Esophagus squamous epithelium (tissue), 4 donors: ENCODE results near the gene TMTC1.

Experiments used
- CTCF ChIP-seq, 6 experiments: fragments of 450-650 bp in 4 of 6; fragments of 200-600 bp in 2 of 6; sonication (generic) in 2 of 6; IDR thresholded peaks; one replicate each; pipeline ENCODE4 v1.5.1; 2016 to 2019; ENCODE audit warnings: antibody characterized with exemption in 6 of 6, mild to moderate bottlenecking in 4 of 6, moderate library complexity in 4 of 6
- POLR2A ChIP-seq, 4 donors: fragments of 450-650 bp; IDR thresholded peaks; one replicate each; pipeline ENCODE4 v1.6.1; 2017; ENCODE audit warnings: antibody characterized with exemption in 4 of 4, mild to moderate bottlenecking in 4 of 4, moderate library complexity in 3 of 4

DNA sequence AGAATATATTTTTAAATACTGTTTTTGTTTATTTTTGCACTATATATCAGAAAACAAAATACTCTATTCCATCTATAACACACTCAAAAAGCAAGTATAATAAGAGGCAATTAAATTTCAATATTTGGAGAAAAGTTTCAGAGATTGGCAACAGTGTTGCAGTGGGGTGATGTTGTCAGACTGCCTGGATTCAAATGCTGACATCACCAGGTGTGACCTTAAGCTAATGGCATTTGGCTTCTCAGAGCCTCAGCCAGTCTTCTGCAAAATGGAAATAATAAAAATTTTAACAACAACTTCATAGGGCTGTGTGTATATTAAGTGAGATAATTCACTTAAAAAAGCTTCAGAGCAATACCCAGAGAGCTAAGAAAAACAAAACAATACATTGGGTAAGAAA is 74.7 kb downstream of the TMTC1 start:
- no peak for TF ChIP-seq CTCF (IDR thresholded peaks at IDR 0.05)
- no peak for TF ChIP-seq POLR2A (IDR thresholded peaks at IDR 0.05)
